ENCODE results near the gene CAPN12. TPM values are rescaled to one million over a fixed set of nuclear protein-coding genes. Genes with fewer than 3 reads are reported as not detected.

Gene CAPN12
- total RNA-seq, 1 experiment from 2014 or later, result 14.7 TPM

DNA sequence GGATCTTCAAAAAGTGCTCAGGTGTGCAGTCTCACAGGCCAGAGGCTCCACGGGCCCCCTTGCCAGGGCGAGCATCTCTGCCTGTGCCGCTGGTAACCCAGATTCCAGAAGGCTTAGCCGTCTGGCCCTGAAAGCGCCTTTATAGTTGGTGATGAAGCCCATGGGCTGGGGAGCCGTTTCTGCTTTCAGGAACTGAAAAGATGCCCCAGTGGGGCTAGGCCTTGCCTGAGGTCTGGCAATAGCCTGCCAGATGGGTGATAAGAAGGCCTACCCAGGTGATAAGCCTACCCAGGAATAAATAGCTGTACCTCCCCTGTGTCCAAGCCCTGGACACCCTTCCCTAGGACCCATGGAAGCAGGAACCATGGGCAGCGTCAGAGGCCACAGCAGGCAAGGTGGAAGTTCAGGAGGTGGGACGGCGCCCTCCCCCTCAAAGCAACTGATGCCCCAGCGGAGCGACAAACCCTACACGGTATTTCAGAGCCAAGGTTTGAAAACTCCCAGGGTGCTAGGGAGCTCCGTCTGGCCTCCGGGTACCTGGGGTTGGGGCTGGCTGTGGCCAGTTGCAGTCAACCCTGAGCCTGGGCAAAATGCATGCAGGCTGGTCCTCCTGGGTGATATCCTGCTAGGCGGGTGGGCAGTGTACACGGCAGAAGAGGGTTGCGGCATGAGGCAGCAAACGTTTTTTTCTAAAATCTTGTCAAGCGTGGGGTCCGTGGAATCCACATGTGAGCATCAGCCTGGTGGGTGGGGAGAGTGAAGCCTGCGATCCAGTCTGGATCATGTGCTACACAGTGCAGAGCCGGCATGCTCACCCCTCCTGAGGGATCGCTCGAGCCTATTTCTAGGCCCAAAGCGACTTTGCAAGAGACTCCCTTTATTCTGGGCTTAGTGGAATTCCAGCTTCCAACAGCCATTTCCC, 51.6 kb downstream of the CAPN12 start:
- CTCF ChIA-PET, result interaction anchor here (0.9 to 4.5 kb wide), 12 partner anchors 9 to 43 kb away, joined by 3 to 19 read pairs (median 4); no protein-coding TSS in a partner anchor
- Mint-ChIP-seq H3K9me3 (ENCODE audit: low read depth, unreplicated experiment) (no peaks in the 10 kb centered on the region), H3K4me1 (ENCODE audit: low read depth, unreplicated experiment) (peaks cover 95% of the 10 kb centered on the region), H3K36me3 (ENCODE audit: insufficient read depth, unreplicated experiment) (peaks cover 100% of the 10 kb centered on the region), H3K27me3 (ENCODE audit: unreplicated experiment) (no peaks in the 10 kb centered on the region), H3K27ac (ENCODE audit: unreplicated experiment) (peak overlapping the region; percentile 100), H3K4me3 (ENCODE audit: low read depth, unreplicated experiment) (peak overlapping the region; percentile 69)
- TSS peak; percentile 88 for BruUV-seq (replicated peaks)
- intact Hi-C loops (cut with micrococcal nuclease; ENCODE audit: unreplicated experiment), result loop anchor here (1.0 to 2.0 kb wide), 3 partner anchors 9 to 34 kb away; no protein-coding TSS in a partner anchor
- peak; percentile 39 for DNase-seq
- TF ChIP-seq, protein P1, sequence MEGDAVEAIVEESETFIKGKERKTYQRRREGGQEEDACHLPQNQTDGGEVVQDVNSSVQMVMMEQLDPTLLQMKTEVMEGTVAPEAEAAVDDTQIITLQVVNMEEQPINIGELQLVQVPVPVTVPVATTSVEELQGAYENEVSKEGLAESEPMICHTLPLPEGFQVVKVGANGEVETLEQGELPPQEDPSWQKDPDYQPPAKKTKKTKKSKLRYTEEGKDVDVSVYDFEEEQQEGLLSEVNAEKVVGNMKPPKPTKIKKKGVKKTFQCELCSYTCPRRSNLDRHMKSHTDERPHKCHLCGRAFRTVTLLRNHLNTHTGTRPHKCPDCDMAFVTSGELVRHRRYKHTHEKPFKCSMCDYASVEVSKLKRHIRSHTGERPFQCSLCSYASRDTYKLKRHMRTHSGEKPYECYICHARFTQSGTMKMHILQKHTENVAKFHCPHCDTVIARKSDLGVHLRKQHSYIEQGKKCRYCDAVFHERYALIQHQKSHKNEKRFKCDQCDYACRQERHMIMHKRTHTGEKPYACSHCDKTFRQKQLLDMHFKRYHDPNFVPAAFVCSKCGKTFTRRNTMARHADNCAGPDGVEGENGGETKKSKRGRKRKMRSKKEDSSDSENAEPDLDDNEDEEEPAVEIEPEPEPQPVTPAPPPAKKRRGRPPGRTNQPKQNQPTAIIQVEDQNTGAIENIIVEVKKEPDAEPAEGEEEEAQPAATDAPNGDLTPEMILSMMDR (IDR thresholded peaks at IDR 0.05; ENCODE audit: unreplicated experiment), result no peak

DNA sequence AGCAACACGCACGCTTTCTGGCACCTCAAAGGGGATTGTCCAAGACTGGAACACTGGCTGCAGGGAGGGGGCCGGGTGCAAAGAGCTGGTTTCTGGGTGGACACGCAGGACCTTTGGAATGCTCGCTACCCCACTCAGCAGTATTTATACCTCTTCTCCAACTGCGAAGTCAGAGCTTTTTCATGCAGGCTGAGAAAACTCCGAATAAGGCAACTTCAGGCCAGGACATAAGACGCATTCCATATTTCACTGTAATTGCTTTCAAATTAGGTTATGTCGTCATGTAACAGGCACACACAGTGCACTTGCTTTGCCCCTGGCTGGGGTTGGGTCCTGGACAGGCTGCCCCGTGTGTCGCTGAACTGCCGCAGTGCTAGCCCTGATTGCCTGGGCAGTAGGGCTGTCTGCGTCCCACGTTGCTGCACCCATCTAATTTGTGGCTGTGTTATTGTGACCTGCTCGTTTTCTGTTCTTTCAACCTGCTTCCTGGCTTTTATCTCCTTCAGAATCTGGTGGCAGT, 52.3 kb downstream of the CAPN12 start:
- peaks cover 100% of the 10 kb centered on the region for H3K36me3 Mint-ChIP-seq (ENCODE audit: insufficient read depth, unreplicated experiment)

DNA sequence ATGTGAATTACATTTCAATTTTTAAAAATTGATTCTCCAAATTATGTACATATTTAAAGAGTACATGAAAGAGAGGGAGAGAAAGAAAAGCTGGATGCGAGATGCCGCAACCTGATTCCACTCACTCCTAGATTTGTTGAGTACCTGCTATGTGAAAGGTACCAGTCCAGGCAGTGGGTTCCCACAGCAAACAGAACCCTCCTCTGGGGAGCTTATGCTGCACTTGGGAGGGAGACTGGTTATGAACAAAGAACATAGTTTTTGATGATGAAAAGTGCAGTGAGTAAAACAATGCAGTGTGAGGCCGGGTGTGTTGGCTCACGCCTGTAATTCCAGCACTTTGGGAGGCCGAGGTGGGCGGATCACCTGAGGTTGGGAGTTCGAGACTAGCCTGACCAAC, 53.4 kb downstream of the CAPN12 start:
- H3K4me3 Mint-ChIP-seq (ENCODE audit: low read depth, unreplicated experiment), result no peak overlapping the region
- no TSS peak for BruUV-seq (replicated peaks)
- peaks cover 95% of the 10 kb centered on the region for H3K4me1 Mint-ChIP-seq (ENCODE audit: low read depth, unreplicated experiment)
- H3K27ac Mint-ChIP-seq (ENCODE audit: unreplicated experiment), result peak overlapping the region; percentile 100
- intact Hi-C loops (cut with micrococcal nuclease; ENCODE audit: unreplicated experiment), result no loop called here
- CTCF ChIA-PET, result interaction anchor here (1.3 kb wide), 1 partner anchor 20 kb away, joined by 3 read pairs; no protein-coding TSS in a partner anchor
- no peak for DNase-seq
- TF ChIP-seq, protein P1 (IDR thresholded peaks at IDR 0.05; ENCODE audit: unreplicated experiment), result no peak
- H3K27me3 Mint-ChIP-seq (ENCODE audit: unreplicated experiment), result no peaks in the 10 kb centered on the region
- H3K9me3 Mint-ChIP-seq (ENCODE audit: low read depth, unreplicated experiment), result no peaks in the 10 kb centered on the region
- H3K36me3 Mint-ChIP-seq (ENCODE audit: insufficient read depth, unreplicated experiment), result peaks cover 100% of the 10 kb centered on the region

More for the DNA sequence above, 52.3 kb downstream of the CAPN12 start:
- Mint-ChIP-seq H3K9me3 (ENCODE audit: low read depth, unreplicated experiment) (no peaks in the 10 kb centered on the region), H3K4me1 (ENCODE audit: low read depth, unreplicated experiment) (peaks cover 95% of the 10 kb centered on the region), H3K27ac (ENCODE audit: unreplicated experiment) (peak overlapping the region; percentile 100), H3K27me3 (ENCODE audit: unreplicated experiment) (no peaks in the 10 kb centered on the region), H3K4me3 (ENCODE audit: low read depth, unreplicated experiment) (peak overlapping the region; percentile 69)
- intact Hi-C loops (cut with micrococcal nuclease; ENCODE audit: unreplicated experiment), result loop anchor here (2.0 kb wide), 2 partner anchors 25 to 33 kb away; no protein-coding TSS in a partner anchor
- CTCF ChIA-PET, result interaction anchor here (0.6 to 4.5 kb wide), 5 partner anchors 8 to 33 kb away, joined by 3 to 19 read pairs (median 4); no protein-coding TSS in a partner anchor
- TF ChIP-seq, protein P1 (IDR thresholded peaks at IDR 0.05; ENCODE audit: unreplicated experiment), result no peak
- no TSS peak for BruUV-seq (replicated peaks)
- peak; percentile 80 for DNase-seq

DNA sequence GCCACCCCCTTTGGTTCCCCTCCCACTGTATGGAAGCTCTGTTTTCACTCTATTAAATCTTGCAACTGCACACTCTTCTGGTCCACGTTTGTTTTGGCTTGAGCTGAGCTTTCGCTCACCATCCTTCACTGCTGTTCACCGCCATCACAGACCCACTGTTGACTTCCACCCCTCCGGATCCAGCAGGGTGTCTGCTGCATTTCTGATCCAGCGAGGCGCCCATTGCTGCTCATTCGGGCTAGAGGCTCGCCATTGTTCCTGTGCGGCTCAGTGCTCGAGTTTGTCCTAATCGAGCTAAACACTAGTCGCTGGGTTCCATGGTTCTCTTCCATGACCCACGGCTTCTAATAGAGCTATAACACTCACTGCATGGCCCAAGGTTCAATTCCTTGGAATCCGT, 54.1 kb downstream of the CAPN12 start:
- DNase-seq, result no peak
- Mint-ChIP-seq H3K4me3 (ENCODE audit: low read depth, unreplicated experiment) (no peak overlapping the region), H3K4me1 (ENCODE audit: low read depth, unreplicated experiment) (peaks cover 95% of the 10 kb centered on the region), H3K27me3 (ENCODE audit: unreplicated experiment) (no peaks in the 10 kb centered on the region), H3K27ac (ENCODE audit: unreplicated experiment) (peak overlapping the region; percentile 100), H3K36me3 (ENCODE audit: insufficient read depth, unreplicated experiment) (peaks cover 100% of the 10 kb centered on the region), H3K9me3 (ENCODE audit: low read depth, unreplicated experiment) (no peaks in the 10 kb centered on the region)
- TF ChIP-seq, protein P1 (IDR thresholded peaks at IDR 0.05; ENCODE audit: unreplicated experiment), result no peak
- BruUV-seq (replicated peaks), result no TSS peak
- CTCF ChIA-PET, result no interaction called here
- intact Hi-C loops (cut with micrococcal nuclease; ENCODE audit: unreplicated experiment), result no loop called here
